DOHH2 (cell line): ENCODE data around the gene ATP2A3.

Experiments
- H3F3A ChIP-seq: fragments of 200-600 bp; sonication (generic), shearing (Covaris generic); 2 replicates; pipeline ENCODE4 v1.6.0; 2016; ENCODE audit warnings: antibody characterized with exemption, mild to moderate bottlenecking; ENCODE audit not compliant: control insufficient read depth, insufficient read depth
- H3K27ac ChIP-seq: fragments of 200-600 bp; sonication (generic); 2 replicates; pipeline ENCODE4 v1.5.1; 2014; ENCODE audit warnings: low read depth, mild to moderate bottlenecking, low read length, moderate library complexity
- H3K27me3 ChIP-seq: fragments of 200-600 bp; sonication (generic); 2 replicates; pipeline ENCODE4 v1.6.1; 2014; ENCODE audit warnings: mild to moderate bottlenecking, low read length, mixed read lengths; ENCODE audit not compliant: control insufficient read depth
- H3K36me3 ChIP-seq: fragments of 200-600 bp; sonication (generic); 2 replicates; pipeline ENCODE4 v1.6.1; 2014; ENCODE audit warnings: mild to moderate bottlenecking, low read length, moderate library complexity, mixed read lengths; ENCODE audit not compliant: control insufficient read depth
- H3K4me1 ChIP-seq: fragments of 200-600 bp; sonication (generic); 2 replicates; pipeline ENCODE4 v1.6.1; 2014; ENCODE audit warnings: mild to moderate bottlenecking, low read length, mixed read lengths; ENCODE audit not compliant: control insufficient read depth
- H3K4me2 ChIP-seq: fragments of 200-600 bp; sonication (generic); 2 replicates; pipeline ENCODE4 v1.6.0; 2014; ENCODE audit warnings: mild to moderate bottlenecking, low read length, moderate library complexity
- H3K4me3 ChIP-seq: fragments of 200-600 bp; sonication (generic); 2 replicates; pipeline ENCODE4 v1.5.1; 2014; ENCODE audit warnings: mild to moderate bottlenecking, low read length, mixed read lengths
- H3K79me2 ChIP-seq: fragments of 200-600 bp; sonication (generic); 2 replicates; pipeline ENCODE4 v1.6.1; 2014; ENCODE audit warnings: mild to moderate bottlenecking, low read length, mixed read lengths; ENCODE audit not compliant: control insufficient read depth
- H3K9me2 ChIP-seq: fragments of 200-600 bp; sonication (generic); replicated peaks from 2 replicates; pipeline ENCODE4 v1.6.1; 2014; ENCODE audit warnings: mild to moderate bottlenecking, low read length, mixed read lengths; ENCODE audit not compliant: control insufficient read depth
- H3K9me3 ChIP-seq: fragments of 200-600 bp; sonication (generic); 2 replicates; pipeline ENCODE4 v1.6.1; 2014; ENCODE audit warnings: antibody characterized with exemption, low read length, mixed read lengths; ENCODE audit not compliant: control insufficient read depth, insufficient read depth
- H4K20me1 ChIP-seq: fragments of 200-600 bp; sonication (generic); 2 replicates; pipeline ENCODE4 v1.6.0; 2014; ENCODE audit warnings: low read depth, mild to moderate bottlenecking, antibody characterized with exemption, low read length, moderate library complexity; ENCODE audit not compliant: control insufficient read depth, insufficient read depth
- EZH2phosphoT487 ChIP-seq: fragments of 200-600 bp; sonication (generic); IDR thresholded peaks from 2 replicates; pipeline ENCODE4 v1.6.1; 2017; ENCODE audit warnings: borderline replicate concordance, mild to moderate bottlenecking, antibody characterized with exemption, low read length, moderate library complexity, mixed read lengths
- TF ChIP-seq, protein P1 (sequence below): fragments of 200-600 bp; sonication (generic); IDR thresholded peaks from one replicate; pipeline ENCODE4 v1.5.1; 2014; ENCODE audit warnings: antibody characterized with exemption, mild to moderate bottlenecking, low read depth, low read length; ENCODE audit not compliant: poor library complexity, severe bottlenecking

Gene ATP2A3

DNA sequence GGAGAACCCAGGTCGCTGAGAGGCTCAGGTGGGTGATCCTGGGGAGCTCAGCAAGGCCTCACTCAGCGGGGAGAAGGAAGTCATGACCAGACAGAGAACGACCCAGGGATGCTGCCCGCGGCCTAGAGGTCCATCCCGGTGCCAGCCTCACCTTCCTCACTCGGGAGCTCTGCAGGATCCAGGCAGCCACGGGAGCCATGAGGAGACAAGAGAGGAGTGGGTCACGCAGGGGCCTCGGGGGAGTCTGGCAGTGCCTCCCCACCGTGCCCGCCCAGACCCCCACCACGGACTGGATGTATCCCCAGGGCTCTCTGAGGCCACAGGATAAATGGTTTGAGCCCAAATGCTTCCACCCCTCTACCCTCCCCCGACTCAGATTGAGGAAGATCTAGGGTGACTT, 10.7 kb downstream of the ATP2A3 start:
- TF ChIP-seq EZH2phosphoT487, result no peak
- TF ChIP-seq, protein P1, sequence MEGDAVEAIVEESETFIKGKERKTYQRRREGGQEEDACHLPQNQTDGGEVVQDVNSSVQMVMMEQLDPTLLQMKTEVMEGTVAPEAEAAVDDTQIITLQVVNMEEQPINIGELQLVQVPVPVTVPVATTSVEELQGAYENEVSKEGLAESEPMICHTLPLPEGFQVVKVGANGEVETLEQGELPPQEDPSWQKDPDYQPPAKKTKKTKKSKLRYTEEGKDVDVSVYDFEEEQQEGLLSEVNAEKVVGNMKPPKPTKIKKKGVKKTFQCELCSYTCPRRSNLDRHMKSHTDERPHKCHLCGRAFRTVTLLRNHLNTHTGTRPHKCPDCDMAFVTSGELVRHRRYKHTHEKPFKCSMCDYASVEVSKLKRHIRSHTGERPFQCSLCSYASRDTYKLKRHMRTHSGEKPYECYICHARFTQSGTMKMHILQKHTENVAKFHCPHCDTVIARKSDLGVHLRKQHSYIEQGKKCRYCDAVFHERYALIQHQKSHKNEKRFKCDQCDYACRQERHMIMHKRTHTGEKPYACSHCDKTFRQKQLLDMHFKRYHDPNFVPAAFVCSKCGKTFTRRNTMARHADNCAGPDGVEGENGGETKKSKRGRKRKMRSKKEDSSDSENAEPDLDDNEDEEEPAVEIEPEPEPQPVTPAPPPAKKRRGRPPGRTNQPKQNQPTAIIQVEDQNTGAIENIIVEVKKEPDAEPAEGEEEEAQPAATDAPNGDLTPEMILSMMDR, result no peak
- no peak overlapping the region for H3K27ac ChIP-seq
- H3K4me1 ChIP-seq, result peaks cover 19% of the 10 kb centered on the region
- peaks cover 86% of the 10 kb centered on the region for H3K36me3 ChIP-seq
- no peak overlapping the region for H3K4me3 ChIP-seq
- peaks cover 73% of the 10 kb centered on the region for H3K79me2 ChIP-seq
- no peak overlapping the region for H3K4me2 ChIP-seq
- no peaks in the 10 kb centered on the region for H3K9me2 ChIP-seq
- H4K20me1 ChIP-seq, result peaks cover 30% of the 10 kb centered on the region
- H3K27me3 ChIP-seq, result no peaks in the 10 kb centered on the region
- no peaks in the 10 kb centered on the region for H3K9me3 ChIP-seq
- peaks cover 7% of the 10 kb centered on the region for H3F3A ChIP-seq

DNA sequence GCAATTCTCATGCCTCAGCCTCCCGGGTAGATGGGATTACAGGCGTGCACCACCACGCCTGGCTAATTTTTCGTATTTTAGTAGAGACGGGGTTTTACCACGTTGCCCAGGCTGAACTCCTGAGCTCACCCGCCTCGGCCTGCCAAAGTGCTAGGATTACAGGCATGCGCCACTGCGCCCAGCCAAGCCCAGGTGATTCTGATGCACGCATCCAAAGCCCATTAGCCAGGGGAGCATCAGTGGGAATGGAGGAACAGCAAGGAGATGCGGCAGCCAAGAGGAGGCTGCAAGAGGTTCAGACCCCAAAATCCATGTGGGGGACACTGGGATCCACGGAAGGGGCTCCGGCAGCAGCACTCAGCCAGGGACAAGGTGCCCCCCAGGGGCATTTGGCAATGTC, 12.1 kb downstream of the ATP2A3 start:
- H3K9me2 ChIP-seq, result no peaks in the 10 kb centered on the region
- H3K36me3 ChIP-seq, result peaks cover 87% of the 10 kb centered on the region
- peaks cover 18% of the 10 kb centered on the region for H4K20me1 ChIP-seq
- TF ChIP-seq, protein P1, result no peak
- TF ChIP-seq EZH2phosphoT487, result no peak
- H3K79me2 ChIP-seq, result peaks cover 59% of the 10 kb centered on the region
- no peaks in the 10 kb centered on the region for H3K9me3 ChIP-seq
- no peaks in the 10 kb centered on the region for H3K27me3 ChIP-seq
- H3K27ac ChIP-seq, result no peak overlapping the region
- H3F3A ChIP-seq, result peaks cover 15% of the 10 kb centered on the region
- no peak overlapping the region for H3K4me2 ChIP-seq
- no peak overlapping the region for H3K4me3 ChIP-seq
- H3K4me1 ChIP-seq, result peaks cover 7% of the 10 kb centered on the region

DNA sequence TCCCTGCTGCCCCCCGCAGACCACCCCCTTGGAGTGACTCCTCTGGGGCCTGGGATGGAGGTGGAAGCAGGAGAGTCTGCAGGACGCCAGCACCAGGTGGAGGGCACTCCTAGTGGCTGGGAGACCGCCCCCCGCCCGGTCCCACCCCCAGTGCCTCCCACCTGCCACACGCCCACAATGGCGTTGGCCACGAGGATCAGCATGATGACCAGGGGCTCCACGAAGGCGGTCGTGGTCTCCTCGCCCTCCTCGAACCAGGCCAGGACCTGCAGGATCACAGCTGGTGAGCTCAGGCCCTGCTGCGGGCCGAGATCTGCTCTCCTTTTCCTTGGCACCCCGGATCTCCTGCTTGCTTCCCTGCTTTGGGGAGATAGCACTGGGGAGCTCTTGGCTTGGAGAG, 12.8 kb downstream of the ATP2A3 start:
- Histone ChIP-seq H3K4me2 (no peak overlapping the region), H3K4me3 (no peak overlapping the region), H3K27me3 (no peaks in the 10 kb centered on the region), H3K27ac (no peak overlapping the region), H3K4me1 (no peaks in the 10 kb centered on the region), H3K9me2 (no peaks in the 10 kb centered on the region), H3F3A (peaks cover 17% of the 10 kb centered on the region), H3K9me3 (no peaks in the 10 kb centered on the region), H3K36me3 (peaks cover 87% of the 10 kb centered on the region), H3K79me2 (peaks cover 51% of the 10 kb centered on the region), H4K20me1 (peaks cover 10% of the 10 kb centered on the region)
- TF ChIP-seq, protein P1, result no peak
- no peak for TF ChIP-seq EZH2phosphoT487
